Measurements from ENCODE around the gene COL8A2. TPM values are rescaled to one million over a fixed set of nuclear protein-coding genes. Genes with fewer than 3 reads are reported as not detected.

COL8A2 gene
- total RNA-seq, 6 experiments from 2014 or later = 0.18 to 0.74 (median 0.52) TPM

DNA sequence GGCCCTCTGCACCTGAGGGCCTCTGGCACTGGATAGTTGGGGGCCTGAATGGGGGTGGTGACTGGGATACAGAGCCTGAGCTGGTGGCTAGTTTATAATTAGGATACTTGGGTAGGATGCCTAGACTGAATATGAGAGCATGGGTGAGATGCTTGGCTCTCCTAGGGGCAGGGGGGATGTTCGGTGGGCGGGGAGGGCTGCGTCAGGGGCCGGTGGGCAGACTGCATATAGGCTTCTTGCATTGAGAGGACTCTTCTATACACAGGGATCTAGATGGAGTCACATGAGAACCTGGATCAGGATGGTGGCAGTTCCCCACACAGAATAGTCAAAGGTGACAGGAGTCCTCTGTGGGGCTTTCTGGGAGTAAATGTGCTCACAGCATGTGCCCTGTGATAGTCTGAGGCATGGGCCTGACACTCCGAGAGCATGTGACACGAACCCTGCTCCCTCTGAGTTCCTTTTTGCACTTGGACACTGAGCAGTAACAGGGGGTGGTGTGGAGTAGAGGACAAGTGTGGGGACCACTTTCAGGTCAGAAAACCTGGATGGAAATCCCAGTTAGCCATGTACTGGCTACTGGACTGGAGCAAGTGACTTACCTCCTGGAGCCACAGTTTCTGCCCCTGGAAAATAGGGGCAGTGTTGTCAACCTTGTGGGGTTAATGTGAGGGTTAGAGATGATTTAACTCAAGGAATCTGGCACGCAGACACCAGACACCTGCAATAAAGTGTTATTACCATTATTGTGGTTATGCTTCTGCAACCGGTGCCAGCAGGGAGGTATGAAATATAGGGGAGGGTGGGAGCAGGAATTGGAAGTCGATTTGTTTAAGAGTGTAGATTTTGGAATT is 33.2 kb upstream of the COL8A2 start:
- Histone ChIP-seq H3K9me3 (no peaks in the 10 kb centered on the region), H3K4me3 (peak overlapping the region in 2 of 3 donors; percentile 86 to 99), H3K4me1 (peaks cover 0 to 15% (median 1%) of the 10 kb centered on the region in 4 donors), H3K27me3 (no peaks in the 10 kb centered on the region), H3K36me3 (no peaks in the 10 kb centered on the region), H3K27ac (no peak overlapping the region)
- intact Hi-C loops (cut with DNase I) = no loop called here
- DNase-seq (no peak), ATAC-seq (no peak)
- 76% methylated on average over 4 of the region's 9 CpGs for WGBS (ENCODE audit: insufficient coverage, low coverage, low lambda C conversion rate, missing lambda C conversion rate)
- no peak for TF ChIP-seq POLR2A (IDR thresholded peaks at IDR 0.05)

GRCh38 chr1:36157115-36157903 is 32.3 kb upstream of the COL8A2 start:
- no peaks in the 10 kb centered on the region for H3K36me3 ChIP-seq
- ATAC-seq (no peak), DNase-seq (no peak)
- intact Hi-C loops (cut with DNase I) = no loop called here
- peak overlapping the region; percentile 95 to 99 (median 99) for H3K27ac ChIP-seq
- WGBS (ENCODE audit: insufficient coverage, low coverage, low lambda C conversion rate, missing lambda C conversion rate) = 15% methylated on average over 4 of the region's 9 CpGs
- TF ChIP-seq, protein P1, sequence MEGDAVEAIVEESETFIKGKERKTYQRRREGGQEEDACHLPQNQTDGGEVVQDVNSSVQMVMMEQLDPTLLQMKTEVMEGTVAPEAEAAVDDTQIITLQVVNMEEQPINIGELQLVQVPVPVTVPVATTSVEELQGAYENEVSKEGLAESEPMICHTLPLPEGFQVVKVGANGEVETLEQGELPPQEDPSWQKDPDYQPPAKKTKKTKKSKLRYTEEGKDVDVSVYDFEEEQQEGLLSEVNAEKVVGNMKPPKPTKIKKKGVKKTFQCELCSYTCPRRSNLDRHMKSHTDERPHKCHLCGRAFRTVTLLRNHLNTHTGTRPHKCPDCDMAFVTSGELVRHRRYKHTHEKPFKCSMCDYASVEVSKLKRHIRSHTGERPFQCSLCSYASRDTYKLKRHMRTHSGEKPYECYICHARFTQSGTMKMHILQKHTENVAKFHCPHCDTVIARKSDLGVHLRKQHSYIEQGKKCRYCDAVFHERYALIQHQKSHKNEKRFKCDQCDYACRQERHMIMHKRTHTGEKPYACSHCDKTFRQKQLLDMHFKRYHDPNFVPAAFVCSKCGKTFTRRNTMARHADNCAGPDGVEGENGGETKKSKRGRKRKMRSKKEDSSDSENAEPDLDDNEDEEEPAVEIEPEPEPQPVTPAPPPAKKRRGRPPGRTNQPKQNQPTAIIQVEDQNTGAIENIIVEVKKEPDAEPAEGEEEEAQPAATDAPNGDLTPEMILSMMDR (IDR thresholded peaks at IDR 0.05) = no peak
- TF ChIP-seq POLR2A (IDR thresholded peaks at IDR 0.05) = no peak
- peaks cover 0 to 15% (median 1%) of the 10 kb centered on the region in 4 donors for H3K4me1 ChIP-seq
- H3K27me3 ChIP-seq = no peaks in the 10 kb centered on the region
- peak overlapping the region; percentile 86 to 99 (median 94) for H3K4me3 ChIP-seq
- no peaks in the 10 kb centered on the region for H3K9me3 ChIP-seq

GRCh38 chr1:36156329-36157114 is 31.5 kb upstream of the COL8A2 start:
- Histone ChIP-seq H3K36me3 (no peaks in the 10 kb centered on the region), H3K9me3 (no peaks in the 10 kb centered on the region), H3K27ac (peak overlapping the region; percentile 95 to 99 (median 99)), H3K27me3 (no peaks in the 10 kb centered on the region), H3K4me1 (peaks cover 0 to 19% (median 2%) of the 10 kb centered on the region in 4 donors), H3K4me3 (peak overlapping the region; percentile 86 to 99 (median 94))
- intact Hi-C loops (cut with DNase I) = no loop called here
- DNase-seq = peak; percentile 71 to 78 (median 76)
- TF ChIP-seq, protein P1 (IDR thresholded peaks at IDR 0.05) = no peak
- TF ChIP-seq POLR2A (IDR thresholded peaks at IDR 0.05) = no peak
- ATAC-seq = peak; percentile 35 to 43 (median 40)
- WGBS (ENCODE audit: insufficient coverage, low coverage, low lambda C conversion rate, missing lambda C conversion rate) = 0% methylated on average over 5 of the region's 69 CpGs

DNA sequence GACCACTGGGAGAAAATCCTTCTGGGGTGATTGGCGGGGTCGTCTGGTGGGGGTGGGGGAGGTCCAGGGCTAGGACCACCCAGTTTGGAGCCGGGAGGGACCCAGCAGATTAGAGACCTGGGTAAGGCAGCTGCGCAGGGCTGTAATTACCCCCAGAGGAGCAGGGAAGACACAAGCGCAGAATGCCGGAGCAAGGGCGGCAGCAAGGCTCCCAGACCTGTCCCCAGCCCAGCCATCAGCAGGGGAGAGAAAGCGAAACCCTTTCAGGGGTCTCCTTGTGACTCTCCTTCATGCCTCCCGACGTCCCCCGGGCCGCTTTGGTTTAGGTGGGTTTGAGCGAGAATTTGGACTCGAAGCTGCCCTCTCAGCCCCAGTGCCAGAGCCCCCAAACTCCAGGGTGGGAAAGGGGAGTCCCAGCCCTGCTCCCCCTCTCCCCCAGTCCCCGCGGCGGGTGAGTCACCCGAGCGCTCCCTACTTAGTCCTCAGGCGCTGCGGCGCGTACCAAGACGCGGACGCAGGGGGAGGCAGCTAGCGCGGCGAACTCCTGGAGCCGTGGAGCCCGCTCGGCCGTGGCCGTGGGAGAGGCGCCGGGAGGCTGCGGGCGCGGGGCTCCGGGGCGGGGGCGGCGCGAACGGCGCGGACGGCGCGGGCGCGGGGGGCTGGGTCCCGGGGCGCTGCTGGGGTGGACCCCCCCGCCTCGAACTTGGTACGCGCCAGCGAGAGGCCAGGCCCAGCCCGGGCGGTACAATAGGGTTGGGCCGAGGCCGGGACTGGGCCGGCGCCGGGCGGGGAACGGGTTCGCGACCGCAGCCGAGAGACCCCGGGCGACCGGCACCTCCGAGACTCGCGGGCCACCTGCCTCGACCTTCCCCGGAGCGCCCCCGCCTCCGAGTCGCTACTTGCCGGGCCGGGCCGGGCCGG is 30.6 kb upstream of the COL8A2 start, which contains the start of gene MAP7D1:
Gene MAP7D1, plus strand, starts transcription at position 753 of the 921 bp plus-strand sequence. CDS start 258 bp downstream, outside the sequence.
- intact Hi-C loops (cut with DNase I) = no loop called here
- DNase-seq = peak; percentile 89 to 93 (median 91)
- Histone ChIP-seq H3K36me3 (no peaks in the 10 kb centered on the region), H3K27ac (peak within 1 kb of the TSS; percentile 95 to 99 (median 99)), H3K27me3 (no peaks in the 10 kb centered on the region), H3K4me1 (peaks cover 0 to 26% (median 4%) of the 10 kb centered on the region in 4 donors), H3K9me3 (no peaks in the 10 kb centered on the region), H3K4me3 (peak within 1 kb of the TSS; percentile 86 to 99 (median 94))
- ATAC-seq = peak; percentile 72 to 82 (median 74)
- WGBS (ENCODE audit: insufficient coverage, low coverage, low lambda C conversion rate, missing lambda C conversion rate) = 0% methylated on average over 6 of the region's 88 CpGs
- TF ChIP-seq POLR2A (IDR thresholded peaks at IDR 0.05) = peak; percentile 67
- TF ChIP-seq, protein P1 (IDR thresholded peaks at IDR 0.05) = no peak

Measured in right lobe of liver (tissue), 6 donors.